Inferior parietal cortex (tissue), 1 donor: ENCODE results near the gene TBC1D22A.
"Not testable (repeated sequence)": the region's sequence is repeated elsewhere in the genome, so short reads cannot be mapped to it uniquely, and the experiment has no call there.

Source experiments
- DNase-seq: peaks from one replicate; pipeline ENCODE4 v3.0.0-alpha.2; 2016; ENCODE audit errors: extremely low spot score

Gene TBC1D22A

DNA sequence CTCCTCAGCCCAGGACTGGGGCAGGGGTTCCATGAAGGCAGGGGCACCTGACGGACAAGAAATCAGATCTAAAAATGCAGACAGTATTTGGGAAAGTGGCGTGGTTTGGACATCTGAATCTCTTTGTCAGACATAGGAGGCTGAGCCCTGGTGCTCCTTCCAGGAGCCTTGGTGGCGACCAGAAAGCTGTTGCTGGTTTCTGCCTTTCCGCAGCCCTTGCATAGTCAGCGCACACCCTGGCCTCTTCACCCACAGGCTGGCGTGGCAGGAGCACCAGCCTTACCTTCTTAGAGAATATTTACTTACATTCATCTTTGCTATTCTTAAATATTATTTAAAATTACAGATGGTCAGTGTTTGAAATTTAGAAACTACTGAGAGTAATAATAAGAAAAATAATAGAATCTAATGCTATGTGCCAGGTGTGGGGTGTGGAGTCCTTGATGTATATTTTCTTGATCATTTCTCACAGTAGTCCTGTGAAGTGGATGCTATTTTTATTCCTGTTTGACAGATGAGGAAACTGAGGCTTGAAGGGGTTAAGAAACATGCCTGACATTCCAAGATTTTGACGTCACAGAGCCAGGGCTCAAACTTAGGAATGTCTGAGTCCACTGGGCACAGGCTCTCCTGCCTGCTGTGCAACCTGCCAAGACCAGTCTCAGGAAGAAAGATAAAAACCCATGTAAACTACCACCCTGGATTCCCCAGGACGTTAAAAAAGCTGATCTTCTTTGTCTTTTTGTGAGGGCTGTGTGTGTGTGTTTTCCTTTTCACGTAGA lies 51.6 kb downstream of the TBC1D22A start:
- DNase-seq: no peak

DNA sequence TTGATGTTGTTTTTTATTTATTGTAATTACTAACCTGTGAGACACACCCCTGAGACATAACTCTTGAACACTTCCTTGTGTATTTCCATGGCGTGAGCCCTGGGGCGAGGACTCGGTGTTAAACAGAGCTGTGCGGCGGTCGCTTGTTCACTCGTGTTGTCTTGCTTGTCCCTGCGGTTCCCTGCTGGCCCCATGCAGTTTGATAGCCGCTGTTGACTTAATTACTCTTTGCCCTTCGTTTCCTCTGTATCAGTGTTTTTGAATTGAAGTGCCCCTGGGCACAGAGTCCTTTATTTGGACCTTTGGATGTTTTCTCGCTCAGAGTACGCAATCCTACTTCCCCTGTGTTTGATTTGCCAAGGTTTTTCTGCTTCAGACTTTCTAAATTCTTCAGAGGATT lies 52.7 kb downstream of the TBC1D22A start:
- no peak for DNase-seq

DNA sequence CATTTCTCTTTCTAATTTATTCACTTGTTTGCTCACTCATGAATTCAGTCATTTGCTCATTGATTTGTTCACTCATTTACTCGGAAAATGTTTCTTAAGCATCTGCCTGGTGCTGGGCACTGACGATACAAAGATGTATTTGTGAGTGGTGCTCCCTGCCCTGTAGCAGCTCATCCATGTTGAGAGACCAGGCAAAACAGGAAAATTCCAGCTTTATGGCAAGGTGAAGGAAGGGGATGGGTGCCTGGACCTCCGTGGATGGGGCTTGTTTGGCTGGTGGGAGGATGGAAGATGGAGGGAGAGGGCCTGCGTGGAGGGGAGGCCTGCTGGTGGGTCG lies 53.1 kb downstream of the TBC1D22A start:
- DNase-seq: no peak

DNA sequence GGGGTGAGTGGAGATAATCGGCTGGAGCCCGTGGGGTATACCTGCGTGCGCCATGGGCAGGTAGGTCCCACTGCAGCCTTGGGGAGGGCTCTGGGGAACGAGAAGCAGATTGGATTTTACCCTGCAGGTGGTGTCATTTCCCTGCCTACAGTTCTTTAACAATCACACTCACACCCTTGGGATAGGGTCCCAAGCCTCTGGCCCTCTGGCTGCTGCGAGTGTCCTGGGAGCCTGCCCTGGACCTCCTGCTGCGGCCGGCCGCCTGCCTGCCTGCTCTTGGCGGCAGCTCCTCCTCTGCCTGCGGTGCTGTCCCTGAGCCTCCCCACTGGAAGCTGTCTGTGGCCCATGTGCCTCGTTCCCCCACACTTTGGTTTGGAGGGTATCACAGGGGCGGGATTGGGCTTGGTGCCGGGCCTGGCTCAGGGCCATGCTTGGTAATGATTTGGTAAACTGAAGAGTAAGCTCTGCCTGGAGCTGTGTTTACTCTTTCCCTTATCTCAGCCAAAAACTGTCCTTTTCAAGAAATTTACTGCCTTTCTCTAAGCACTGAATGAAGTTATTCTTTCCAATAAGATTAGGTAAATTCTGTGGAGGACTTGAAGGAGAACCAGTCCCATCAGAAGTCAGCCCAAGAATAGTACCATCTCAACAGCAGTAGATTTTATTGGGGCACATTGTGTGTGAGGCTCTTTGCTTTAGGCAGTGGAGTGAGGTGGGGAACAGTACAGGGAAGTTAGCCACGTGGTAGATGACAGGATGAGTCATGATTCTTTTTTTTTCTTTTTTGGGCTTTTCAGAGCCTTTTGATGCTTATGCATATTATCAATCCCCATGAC lies 53.7 kb downstream of the TBC1D22A start:
- peak; percentile 56 for DNase-seq

DNA sequence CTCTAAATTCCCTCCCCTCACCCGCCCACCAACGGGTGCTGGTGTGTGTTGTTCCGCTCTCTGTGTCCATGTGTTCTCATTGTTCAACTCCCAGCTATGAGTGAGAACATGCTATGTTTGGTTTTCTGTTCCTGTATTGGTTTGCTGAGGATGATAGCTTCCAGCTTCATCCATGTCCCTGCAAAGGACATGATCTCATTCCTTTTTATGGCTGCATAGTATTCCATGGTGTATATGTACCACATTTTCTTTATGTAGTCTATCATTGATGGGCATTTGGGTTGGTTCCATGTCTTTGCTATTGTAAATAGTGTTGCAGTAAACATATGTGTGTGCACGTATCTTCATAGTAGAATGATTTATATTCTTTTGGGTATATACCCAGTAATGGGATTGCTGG lies 54.9 kb downstream of the TBC1D22A start:
- not testable (repeated sequence) for DNase-seq

DNA sequence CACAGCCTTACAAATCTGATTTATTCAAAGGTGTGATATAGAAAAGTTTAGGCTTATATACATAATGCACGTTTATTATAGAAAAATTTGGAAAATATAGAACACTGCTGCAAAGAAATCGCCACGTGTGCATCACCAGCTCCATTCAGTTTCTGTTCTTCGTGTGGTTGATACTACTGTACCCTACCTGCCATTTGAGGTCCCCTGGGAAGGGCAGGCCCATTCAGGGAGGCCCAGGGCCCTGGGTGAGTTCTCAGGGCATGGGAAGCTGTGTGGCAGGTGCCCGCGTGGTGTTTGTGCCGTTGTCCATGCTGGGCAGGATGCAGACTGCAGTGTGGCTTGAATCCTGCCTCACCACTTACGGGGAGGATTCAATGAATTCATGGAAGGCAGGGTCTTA lies 60.8 kb downstream of the TBC1D22A start:
- no peak for DNase-seq

DNA sequence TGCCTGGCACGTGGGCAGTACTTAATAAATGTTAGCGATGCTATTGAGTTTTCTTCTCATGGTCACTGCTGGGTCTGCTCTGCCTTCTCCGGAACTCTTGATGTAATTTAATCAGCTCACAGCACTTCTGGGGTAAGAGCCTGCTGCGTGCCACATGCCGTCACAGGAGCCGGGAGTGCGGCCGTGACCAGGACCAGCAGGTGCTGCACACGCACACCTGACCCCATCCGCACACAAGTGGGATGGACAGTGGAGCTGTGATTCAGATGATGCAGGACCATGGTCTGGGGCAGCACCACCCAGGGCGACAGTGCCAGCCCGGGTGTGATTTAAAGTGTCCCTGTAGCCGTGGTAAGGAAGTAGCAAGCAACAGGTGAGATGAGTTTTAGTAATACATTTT lies 61.2 kb downstream of the TBC1D22A start:
- no peak for DNase-seq

DNA sequence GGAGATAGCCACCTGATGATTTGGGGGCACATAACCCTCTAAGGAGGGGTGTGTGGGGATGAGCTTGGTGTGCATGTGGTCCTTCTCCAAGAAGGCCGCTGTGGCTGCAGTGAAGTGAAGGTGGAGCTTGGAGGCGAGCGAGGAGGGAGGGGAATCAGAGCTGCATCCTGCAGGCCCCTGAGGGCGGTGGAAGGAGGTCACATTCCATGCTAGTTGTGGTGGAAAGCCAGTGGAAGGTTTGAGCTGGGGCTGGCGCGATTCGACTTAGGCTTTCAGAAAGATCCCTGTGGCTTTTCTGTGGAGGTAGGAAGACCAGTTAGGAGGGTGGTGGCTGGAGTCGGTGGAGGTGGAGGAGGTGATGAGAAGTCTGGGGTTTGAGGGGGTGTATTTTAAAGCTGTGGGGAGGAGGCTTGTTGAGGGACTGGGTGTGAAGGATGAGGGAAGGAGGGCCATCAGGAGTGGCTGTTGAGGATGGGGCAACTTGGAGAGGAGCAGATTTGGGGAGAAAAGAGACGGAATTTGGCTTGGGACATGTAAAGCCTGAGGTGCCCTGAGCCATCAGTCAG lies 62.0 kb downstream of the TBC1D22A start:
- no peak for DNase-seq

DNA sequence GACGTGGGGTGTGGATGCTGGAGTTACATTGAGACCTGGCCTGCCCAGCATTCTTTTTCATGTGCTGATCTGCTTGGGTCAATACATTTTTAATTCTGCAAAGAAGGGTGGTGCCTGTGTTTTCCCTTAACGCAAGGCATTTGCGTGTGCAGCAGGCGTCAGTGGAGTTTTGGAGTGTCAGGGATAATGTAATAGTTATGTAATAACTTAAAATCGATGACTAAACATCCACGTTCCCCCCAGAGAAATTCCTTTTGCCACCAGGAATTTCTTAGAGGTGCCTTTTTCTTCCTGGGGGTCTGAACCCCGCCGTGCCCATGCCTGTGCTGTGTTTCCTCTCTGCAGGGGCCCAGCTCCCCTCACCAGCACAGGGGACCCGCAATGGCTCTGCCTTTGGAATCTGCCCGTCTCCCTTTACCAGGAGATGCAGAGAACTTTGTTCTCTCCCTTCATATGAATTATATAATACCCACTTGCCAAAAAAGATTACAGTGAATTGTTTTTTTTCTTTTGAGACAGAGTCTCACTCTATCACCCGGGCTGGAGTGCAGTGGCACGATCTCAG lies 62.6 kb downstream of the TBC1D22A start:
- DNase-seq: no peak

DNA sequence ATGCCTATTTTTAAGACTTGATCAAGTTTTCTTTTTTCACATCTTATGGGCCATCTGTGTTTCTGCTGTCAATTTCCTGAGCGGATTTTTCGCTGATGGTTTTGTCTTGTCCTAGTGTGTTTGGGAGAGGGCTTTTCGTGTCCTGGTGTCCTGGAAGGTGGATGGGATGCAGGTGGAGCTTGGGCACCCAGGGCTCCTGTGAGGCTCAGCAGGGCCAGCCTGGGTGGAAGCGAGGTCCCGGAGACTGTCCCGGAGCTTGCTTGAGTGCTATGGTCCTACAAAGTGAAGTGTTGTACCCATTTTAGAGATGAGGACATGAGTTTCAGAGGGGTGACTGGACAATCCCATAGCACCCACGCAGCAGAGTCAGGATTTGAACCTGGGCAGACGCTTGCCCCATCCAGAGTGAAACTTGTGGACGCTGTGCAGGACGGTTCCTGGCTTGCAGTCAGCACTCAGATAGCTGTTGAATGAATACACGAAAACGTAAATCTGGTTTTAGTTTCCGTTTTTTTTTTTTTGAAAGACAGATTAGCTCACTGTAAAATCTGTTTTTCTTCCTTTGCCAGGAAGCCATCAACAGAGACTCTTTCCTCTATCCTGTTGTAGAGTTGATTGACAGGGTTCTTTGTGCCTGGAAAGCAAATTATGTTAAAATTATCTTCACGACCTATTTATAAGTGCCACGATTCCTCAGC lies 64.1 kb downstream of the TBC1D22A start:
- no peak for DNase-seq

DNA sequence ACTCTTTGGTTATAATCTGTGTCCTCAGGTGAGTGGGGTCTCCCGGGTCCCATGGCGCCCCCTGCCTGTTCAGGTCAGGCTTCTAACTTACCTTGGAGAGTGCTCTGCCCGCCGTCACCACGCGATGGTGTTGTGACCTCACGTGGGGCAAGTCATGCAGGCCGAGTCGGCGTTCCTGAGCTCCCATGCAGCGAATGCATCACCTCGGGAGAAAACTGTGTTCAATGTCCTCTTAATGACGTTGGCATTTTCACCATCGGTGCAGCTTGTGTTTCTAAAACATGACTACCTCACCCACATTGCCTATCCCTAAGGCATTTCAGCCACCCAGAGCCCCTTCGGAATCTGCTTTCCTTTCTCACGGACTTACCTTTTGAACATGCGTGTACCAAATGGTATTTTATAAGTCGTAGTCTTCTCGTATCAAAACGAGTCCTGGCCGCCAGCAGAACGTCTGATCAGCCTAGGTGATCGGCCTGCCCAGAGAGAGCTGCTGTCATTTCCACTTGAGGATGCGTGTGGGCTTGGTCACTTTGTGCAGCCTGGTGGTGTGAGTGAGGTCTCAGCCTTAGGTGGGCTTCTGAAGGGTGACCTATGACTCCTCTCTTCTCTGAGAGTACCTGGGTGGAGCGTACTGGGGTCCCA lies 64.8 kb downstream of the TBC1D22A start:
- no peak for DNase-seq

DNA sequence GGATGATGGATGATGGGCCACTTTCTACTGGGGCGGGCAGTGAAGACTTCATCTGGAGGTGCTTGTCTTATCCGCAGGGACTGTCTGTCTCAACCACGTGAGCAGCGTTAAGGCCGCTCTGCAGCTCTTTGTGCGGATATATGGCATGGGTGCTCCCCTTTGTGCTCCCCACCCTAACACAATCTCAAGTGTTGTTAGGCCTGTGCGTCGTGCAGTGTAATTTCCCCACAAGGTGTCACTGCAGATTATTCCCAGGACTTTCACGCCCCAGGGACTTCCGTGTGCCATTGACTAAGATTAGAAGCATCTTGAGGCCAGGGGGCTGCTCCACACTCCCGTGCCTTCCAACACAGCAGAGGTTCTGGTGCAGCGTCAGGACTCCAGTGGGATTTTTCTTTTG lies 65.3 kb downstream of the TBC1D22A start:
- no peak for DNase-seq

DNA sequence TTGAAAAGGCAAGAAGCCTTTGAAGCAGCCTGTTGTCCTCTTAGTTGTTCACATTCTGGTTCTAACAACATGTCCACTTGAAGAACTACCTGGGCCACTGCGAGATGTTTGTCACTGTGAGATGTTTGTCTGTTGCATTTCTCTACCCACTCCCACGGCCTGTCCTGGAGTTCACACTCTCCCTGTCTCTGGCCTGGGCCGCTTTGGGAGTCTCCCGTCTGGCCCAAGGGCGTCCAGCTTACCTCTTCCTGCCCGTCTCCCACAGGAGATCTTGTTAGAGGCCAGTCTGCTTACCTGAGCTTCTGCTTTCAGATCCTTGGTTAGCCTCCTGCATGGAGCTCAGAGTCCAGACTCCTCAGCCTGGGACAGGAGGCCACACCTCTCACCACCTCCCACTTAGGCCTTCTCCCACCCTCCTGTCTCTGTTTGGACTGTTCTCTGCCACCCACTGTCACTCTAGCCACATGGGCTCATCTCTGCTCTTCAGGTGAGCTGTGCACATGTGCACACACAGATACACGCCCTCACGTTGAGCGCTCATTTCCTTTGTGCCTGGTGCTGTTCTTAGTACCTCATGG lies 66.0 kb downstream of the TBC1D22A start:
- no peak for DNase-seq

DNA sequence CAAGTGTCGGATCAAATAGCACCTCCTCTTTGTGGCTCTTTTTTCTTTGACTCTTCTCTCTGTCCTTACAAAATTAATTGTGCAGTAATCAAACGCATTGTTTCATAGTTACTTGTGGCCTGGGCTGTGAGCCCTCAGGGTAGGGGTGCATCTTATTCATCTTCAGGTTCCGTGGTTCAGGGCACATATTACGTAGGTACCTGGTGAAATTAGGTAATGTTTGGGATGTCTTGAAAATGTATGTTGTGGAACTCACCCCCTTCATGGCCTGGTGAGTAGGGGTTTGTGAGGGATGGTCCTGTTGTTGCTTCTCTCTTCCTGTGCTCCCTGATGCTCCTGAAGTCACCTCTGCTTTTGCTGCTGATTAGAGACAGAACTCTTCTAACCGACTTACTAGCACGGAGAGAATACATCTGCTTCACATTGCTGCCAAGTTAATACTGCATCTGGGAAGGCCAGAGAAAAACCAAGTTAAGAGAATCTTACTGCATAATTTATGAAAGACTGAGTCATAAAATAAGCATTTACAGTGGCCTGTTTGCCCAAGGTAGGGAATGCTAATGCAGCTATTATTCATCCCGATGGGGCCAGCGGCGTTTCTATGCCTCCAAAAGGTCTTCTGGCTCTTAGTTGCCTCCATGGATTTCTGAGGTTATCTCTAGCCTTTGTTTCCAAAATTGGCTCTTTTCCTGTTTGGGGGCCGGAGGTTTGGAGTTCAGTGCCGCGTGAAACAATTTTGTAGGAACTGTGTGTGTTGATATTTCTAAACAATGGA lies 66.9 kb downstream of the TBC1D22A start:
- DNase-seq: no peak

DNA sequence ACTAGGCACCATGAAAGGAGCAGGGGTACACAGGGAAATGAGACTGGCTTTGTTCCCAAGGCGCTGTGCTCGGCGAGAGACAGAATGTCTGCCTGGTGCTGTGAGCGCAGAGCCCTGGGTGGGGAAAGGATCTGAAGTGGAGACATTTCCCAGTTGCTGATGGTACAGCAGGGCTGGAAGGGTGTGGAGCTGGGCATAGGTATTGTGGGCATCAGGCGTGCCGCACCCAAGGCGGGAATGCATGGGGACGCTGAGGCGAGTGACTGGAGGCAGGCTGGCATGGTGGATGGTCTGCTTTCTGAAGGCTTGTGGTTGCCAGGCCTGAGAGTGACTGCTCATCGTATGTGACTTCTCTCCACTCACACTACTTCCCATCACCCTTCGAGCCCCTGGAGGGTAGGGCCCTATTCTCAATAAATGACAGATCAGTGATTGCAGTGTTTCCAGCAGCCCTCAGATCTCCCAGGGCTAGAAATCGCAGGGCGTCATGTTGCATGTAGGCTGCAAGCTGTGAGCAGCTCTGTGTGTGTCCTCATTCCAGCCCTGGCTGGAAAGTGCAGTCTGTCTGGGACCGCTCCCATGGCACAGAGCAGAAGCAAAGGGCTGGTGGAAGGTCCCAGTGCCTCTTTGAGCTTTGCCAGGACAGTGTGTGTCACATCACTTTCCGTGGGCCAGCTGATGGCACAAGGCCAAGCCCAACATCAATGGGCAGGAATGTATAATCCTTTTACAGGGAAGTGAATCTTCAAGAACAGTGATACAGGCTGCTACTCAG lies 67.7 kb downstream of the TBC1D22A start:
- no peak for DNase-seq

DNA sequence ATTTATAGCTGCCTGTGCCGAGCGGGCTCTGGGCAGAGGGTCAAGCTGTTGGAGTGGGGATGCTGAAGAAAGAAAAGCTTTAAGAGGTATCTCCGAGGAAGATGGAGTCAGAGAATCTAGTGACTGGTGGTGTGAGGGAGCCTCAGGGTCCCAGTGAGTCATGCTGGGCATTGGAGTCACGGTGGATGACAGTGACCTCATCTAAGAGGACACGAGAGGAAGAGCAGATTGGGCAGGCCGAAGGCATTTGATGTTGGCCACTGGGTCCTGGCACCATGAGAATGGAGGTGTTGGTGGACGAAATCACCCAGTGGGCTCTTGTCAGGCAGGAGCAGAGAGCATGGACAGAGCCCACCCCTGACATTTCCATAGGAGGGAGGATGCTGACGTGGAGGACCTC lies 68.4 kb downstream of the TBC1D22A start:
- no peak for DNase-seq

DNA sequence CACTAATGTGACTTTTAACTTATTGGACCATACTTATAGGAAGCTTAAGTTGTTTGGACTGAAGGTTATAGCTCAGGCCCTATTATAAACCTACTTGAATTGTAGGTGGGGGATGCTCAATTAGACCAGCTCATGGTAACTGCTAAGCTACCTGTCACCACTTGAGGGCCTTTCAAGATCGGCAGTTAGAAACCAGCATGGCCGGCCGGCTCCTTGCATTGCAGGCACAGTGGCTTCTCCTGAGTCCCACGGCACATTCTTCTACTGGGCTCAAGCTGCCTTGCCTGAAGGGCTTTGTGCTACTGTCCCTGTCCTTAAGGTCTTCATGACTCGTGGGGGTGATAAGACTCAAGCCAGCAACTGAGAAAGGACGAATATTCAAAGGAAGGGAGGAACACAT lies 70.8 kb downstream of the TBC1D22A start:
- no peak for DNase-seq

DNA sequence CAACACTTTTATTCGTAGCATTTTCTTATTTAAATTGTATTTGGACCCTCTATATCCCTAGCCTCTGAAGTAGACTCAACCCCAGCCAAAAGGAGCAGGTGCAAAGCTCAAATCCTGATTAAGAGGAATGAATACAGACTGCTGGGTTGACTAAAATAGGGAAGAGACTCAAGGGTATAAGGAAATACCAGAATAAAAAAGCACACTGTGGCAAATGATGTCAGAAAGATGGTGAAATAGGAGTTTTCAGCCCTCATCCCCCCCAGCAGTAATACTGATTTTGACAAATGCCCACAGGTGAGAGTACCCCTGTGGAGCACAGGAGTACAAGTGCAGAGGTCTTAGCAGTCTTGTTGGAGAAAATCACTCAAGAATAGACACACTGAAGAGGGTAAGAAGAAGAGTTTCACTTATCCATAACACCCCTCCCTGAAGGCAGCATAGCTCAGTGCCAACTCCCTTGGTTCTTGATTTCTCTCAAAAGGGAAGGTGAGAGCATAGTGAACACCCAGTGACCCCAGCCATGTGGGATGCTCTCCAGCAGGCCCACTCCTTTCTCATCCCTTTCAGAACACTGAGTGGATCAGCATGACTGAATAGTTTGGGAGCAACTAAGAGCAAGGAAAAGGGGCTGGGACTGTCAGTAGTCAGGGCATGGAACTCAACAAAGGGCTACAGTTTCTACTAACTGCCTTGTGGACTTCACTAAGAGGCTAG lies 71.7 kb downstream of the TBC1D22A start:
- no peak for DNase-seq

DNA sequence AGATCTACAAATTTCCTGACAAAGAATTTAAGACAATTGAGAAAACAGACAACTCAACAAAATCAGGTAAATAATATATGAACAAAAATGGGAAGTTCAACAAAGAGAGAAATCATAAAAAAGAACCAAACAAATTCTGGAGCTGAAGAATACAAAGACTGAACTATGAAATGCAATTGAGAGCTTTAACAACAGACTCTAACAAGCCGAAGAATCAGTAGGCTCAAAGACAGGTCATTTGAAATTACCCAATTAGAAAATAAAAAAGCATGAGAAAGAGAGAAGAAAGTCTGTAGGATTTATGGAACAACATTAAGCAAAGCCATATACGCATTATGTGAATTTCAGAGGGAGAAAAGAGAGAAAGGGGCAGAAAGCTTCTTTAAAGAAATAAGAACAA lies 72.8 kb downstream of the TBC1D22A start:
- no peak for DNase-seq
